Pulmonary artery endothelial cell (primary cell): Measurements from ENCODE around the gene ADSS2. TPM values are rescaled to one million over a fixed set of nuclear protein-coding genes. Genes with fewer than 3 reads are reported as not detected.
"Not testable (repeated sequence)": the region's sequence is repeated elsewhere in the genome, so short reads cannot be mapped to it uniquely, and the experiment has no call there.

Experiments
- DNase-seq: peaks from one replicate; pipeline ENCODE4 v3.0.0-alpha.2; 2011; ENCODE audit warnings: low read depth, low spot score
- total RNA-seq: library from RNA; depleted of rRNA; stranded (reverse); fragments of >200 nt; gene quantifications from 2 replicates; pipeline ENCODE4 v1.2.3, GENCODE V29; 2014

Gene ADSS2
- total RNA-seq, 1 donor from 2014 or later = 83.9 TPM

DNA sequence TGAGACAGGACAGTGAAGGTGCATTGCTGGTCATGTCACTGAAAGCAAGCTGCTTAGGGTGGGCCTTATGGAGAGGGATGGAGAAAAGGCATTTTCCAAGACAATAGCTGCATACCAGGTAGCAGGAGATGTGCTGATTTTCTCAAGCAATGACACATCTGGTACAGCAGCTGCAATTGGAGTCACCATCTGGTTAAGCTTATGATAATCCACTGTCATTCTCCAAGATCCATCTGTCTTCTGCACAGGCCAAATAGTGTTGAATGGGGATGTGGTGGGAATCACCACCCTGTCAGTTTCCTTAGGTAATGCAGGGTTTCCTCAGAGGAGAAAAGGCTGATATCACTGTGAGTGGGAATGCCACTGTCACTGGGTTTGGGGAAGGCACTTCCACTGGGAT is 54.6 kb downstream of the ADSS2 start:
- no peak for DNase-seq

DNA sequence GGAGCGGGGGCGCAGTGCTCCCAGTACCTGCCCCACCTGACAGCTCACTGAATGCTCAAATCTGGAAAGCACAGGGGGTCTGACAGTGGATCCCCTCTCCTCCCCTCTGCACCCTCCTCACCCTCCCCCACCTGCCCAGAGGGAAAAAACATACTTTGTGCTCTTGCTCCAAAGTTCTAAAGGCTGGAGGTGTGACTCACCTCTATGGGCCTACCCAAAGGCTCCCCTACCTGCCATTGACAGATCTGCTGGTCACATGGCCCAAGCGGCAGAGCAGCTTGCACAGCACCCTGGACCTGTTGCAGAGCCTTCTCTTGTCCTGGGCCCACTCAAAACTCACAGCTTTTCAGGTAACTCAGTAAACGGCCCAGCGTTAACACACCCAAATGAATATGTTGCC is 55.7 kb downstream of the ADSS2 start:
- DNase-seq = no peak

DNA sequence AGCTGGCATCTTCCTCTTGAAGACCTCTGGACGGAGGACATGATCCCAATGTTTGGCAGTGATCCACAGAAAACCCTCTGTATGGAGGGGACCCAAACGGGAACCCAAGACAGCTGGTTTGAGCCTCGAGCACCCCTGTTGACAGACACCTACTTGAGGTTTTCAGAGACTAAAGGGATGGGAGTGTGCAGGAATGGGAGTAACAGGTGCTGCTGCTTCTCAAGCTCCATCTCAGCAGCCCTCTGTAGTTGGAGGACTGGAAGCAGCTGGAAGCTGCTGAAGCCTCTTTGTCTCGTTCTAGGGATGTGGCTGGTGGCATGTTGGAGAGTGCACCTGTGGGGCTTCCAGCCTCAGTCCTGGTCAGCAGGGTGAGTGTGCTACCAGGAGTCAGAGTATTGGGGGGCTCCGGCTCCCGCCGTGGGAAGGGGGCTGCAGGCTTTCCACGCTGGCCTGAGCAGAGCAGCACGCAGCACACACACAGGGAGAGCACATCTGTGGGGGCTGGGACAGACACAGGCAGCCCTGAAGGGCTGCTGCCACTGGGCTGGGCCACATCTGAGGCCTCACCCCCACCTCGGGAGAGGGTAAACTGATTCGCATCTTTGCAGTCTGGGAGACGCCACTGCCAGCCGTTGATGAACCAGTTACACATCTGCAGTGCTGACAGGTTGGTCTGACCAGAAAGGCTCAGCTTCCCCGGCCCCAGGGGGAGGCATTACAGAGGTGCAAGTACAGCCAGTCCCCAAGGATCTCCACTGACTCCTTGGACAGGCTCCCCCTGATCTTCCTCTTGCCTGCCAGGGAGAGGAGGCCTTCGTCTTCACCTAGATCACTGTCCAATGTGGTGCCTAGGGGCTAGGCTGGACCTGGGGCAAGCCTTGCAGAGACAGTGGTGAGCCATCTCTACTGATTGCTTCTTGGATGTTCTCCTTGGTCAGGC is 56.6 kb downstream of the ADSS2 start:
- no peak for DNase-seq

DNA sequence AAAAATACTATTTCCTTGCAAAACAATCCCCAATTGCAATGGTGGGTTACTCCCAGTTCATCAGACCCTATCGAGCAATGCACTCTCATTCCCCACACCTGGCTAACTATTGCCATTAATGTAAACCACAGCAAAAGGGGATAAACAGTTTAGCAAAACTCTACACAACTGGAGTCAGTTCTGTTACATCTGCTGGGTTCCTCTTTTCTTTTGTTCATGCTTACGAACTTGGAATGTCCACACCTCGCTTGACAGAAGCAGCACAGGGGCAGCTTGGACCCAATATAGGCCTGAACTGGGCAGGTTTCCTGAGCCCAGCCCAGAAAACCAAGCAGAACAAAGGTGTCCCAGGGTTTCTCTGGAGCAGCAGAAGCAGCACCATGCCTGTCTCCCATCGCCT is 57.4 kb downstream of the ADSS2 start:
- no peak for DNase-seq

DNA sequence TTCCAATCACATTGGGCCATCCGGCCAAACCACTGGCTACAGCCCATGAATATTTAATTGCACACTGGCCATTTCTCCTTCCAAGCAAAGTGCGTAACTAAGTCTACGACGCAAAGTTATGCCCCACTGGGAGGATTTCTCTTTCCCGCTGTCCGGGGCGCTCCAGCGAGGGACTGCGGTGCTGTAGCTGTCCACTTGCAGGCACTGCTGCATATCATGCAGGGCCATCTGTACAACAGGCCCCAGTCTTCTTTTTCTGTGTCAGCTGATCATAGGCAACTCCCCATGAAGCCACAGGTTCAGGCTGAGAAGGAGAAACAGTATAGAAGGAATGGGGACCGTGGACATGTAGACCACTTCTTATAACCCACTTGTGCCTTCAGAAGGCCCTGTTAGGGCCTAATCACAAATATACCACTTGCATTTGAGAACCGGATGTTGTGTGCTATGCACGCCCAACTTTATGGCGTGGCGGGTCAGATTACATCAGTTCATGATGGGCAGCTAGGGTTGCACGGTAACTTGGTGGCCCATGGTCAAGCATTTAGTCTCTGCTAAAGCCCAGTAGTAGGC is 58.0 kb downstream of the ADSS2 start:
- DNase-seq = no peak

DNA sequence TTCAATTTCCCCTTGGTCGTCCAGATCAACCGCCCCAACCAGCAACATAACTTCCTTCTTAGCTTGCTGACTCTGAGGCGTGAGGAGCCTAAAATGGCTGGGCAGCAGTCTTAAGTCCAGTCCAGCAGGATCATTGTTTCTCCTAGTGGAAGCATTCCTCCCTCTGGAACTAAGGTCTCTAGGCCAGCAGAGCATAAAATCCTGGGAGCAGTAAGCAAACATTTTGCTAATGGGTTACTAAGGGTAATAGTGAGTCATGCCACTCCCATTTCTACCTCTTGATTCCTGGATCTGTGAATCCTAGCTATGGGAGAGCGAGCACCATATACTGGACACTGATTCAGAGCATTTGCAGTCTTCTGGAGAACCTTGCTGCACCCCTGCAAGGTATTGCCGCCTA is 59.9 kb downstream of the ADSS2 start:
- DNase-seq = no peak

DNA sequence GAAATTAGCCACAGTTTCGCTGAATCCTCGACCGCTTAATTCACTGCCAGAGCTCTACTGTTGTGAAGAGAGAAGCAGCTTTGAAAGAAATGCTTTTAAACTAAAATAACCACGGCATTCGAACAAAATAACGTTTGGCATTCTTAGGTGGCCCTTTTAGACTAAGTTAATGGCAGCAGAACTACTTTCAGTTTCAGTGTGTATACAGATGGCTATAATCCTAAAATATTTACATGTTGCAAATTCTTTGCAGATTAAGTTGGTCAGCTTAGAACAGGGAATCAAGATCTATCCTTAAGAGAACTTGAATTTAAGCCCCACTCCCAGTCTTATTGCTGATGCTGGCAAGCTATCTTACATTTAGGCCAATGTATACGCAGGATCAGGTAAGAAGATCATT is 62.7 kb downstream of the ADSS2 start:
- DNase-seq = no peak

DNA sequence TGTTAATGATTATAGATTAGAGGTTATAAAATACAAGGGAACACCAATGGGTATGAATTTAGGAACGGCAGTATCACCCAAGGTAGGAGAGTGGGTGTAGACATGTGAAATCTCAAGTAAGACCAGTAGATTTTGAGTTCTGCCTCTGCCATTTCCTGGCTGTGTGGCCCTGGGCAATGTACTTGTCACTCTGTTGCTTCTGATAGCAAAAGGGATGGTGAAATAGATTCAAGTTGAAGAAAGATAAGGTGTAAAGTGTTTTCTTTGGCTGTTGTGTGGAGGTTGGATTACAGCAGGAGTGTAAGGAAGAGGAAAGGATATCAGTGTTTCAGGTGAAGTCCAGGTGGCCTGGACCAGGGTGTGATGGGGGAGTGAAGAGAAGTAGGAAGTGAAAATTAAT is 64.3 kb downstream of the ADSS2 start:
- DNase-seq = no peak

DNA sequence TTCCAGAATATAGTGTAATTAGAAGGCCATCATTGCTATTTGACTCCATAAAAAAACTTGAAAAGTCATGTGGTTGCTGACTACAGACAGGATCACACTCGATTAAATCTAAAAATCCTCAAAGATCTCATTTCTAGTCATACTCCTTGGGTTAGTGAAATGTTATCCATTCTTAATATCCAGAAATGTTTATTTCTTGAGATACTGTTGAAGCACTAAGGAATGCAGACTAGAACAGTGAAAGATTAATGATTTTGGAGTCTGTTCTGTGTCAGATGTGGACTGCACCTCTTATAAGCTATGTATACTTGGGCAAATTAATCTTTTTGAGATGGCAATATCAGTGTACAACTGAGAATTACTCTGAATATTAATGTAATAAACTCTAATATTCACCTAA is 65.1 kb downstream of the ADSS2 start:
- no peak for DNase-seq

DNA sequence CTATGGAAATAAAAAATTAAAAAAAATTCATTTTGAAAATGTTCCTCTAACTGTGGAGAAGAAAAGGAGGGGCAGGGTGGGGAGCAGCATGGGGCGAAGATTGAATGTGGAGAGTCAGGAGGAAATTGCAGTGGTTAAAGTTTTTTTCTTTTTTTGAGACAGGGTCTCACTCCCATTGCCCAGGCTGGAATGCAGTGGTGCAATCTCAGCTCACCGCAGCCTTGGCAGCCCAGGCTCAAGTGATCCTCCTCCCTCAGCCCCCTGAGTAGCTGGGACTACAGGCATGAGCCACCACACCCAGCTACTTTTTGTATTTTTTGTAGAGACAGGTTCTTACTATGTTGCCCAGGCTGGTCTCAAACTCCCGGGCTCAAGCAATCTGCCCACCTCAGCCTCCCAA is 67.6 kb downstream of the ADSS2 start:
- DNase-seq = no peak

DNA sequence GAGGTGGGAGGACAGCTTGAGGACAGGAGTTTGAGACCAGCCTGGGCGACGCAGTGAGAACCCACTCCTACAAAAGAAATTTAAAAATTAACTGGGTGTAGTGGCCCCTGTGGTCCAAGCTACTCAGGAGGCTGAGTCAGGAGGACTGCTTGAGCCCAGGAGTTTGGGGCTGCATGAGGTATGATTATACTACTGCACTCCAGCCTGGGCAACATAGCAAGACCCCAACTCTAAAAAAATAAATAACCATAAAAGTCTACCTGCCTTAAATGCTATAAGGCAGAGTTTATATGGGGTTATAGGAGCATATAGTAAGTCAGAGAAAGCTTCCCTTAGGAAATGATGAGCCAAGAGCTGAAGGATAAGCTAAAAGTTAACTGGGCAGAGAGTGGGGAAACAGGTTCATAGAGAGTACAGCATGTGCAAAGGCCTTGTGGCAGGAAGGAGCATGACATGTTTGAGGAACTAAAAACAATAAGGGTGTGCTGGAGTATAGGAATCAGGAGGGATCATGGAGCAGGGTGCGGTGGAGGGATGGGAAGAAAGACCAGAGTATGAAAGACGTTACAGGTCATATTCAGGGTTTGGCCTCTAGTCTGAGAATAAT is 68.3 kb downstream of the ADSS2 start:
- no peak for DNase-seq

DNA sequence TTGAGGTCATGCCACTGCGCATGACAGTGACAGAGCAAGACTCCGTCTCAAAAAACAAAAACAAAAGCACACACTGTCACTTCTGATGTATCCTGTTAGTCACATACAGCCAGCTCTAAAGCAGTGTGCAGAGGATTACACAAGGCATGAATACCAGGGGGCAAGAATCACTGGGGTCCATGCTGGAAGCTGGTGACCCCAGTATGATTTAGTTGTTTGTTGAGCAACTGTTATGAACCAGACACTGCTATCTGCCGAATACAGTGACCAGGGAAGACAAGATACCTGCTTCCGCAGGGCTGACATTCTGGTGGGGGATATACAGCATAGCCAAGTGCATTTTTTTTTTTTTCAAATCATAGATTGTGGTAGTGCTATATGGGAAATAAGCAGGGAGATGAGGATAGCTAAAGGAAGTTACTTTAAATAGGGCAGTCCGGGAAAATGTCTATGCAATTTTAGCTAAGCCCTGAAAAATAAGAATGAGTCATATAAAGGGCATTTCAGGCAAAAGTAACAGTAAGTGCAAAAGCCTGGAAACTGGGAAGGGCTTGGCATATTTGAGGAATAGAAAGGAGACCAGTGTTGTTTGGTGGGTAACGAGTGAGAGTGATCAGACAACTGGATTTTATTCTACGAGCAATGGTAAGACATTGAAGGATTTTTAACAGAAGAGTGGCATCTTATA is 69.7 kb downstream of the ADSS2 start:
- DNase-seq = no peak

DNA sequence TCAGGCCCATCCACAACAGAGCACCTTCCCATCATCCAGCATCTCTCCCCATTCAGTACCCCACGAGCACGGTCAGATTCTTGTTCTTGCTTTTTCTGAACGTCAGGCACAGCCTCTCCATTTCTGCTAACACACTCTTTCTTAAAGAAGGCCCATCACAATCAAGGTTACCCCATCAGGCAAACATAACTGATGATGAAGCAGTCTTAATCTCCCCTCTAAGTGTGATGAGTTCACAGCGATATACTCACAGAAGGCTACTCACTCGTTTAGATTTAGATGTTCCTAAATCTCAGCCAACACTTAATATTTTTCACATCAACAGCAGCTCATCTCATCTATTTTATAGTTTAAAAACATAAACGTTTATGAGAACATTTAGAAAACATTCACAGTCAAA is 75.6 kb downstream of the ADSS2 start:
- no peak for DNase-seq

DNA sequence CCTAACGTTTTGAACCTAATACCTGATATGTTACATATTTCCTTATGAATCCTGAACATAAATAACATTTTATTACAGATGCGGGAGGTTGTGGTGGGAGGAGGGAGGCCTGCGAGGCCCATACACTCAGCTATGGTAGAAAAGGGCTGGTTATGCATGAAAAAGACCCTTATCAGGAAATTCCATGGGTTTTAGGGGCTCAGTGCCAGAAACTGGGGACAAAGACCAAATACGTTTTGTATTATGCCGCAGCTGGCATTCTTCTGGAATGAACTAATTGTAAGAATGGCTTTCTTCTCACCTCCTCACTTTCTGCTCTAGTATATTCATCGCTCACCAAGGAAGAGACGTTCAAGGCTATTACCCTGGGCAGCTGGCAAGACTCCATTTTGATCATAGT is 76.7 kb downstream of the ADSS2 start:
- no peak for DNase-seq

DNA sequence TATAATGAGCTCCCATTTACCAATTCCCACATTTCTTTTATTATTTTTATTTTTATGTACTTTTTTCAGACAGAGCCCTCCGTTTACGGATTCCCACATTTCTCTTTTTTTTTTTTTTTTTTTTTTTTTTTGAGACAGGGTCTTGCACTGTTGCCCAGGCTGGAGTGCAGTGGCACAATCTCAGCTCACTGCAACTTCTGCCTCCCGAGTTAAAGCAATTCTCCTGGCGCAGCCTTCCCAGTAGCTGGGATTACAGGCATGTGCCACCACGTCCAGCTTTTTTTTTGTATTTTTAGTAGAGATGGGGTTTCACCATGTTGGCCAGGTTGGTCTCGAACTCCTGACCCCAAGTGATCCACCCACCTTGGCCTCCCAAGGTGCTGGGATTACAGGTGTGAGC is 77.2 kb downstream of the ADSS2 start:
- not testable (repeated sequence) for DNase-seq

DNA sequence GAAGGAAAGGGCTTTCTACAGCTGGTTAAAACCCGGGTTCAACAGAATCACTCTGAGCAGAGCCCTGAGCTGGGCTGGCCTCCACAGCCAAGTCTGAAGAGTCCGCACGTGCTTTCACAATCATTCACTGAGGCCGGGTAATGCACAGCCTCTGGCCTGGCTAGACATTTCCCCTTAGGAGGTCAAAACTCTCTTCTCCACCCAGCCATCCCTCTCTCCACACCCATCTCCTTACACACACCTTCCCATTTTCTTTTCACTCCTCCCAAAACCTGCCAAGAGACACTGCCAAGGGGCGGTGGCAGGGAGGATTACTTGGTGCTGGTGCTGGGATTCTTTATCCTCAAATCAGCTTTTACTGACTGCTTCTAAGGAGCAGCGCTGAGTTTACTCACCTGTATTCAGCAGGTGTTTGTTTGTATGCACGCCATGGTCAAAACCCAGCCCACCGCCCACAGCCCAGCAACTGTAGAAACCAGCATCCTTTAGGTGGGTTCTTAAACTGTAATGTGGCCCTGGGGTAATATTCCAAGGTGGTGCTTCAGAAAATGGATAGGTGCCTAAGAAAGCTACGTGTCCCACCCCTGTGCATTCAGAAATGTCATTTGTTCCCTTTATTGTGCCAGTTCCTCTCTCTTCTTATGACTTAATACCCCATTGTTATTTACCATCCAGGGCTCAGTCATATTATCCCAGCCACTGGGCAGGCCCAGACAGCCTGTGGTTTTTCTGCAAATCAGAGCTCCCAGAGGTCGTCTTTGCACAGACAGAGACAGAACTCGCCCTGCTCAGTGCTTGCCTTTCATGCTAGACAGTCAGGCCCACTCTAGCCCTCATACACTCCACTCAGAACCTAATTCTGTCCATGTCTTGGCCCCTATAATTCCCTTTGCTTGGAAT is 80.2 kb downstream of the ADSS2 start:
- DNase-seq = no peak

DNA sequence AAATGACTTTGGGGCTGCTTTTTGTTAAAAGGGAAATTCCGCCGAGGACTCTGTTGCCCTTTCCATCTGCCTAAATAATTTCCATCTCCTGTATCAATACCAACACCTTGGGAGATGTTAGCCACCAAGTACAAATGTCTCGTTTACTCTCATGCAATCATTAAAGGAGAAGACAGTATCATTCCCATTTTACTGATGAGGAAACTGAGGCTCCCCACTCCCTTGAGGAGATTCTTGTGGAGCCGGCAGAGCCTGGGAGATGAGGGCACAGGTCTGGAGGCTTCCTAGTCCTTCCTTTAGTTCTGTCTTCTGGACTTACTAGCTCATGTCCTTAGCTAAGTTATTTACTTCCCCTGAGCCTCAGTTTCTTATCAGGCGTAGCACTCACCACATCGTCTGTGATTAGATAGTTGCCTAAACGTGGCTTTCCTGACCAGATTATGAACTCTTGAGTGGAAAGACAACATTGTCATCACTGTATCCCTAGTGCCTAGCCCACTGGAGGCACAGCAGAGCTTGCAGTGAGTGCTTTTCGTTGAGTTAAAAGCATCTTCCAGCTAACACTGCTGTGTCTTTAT is 81.6 kb downstream of the ADSS2 start:
- no peak for DNase-seq

DNA sequence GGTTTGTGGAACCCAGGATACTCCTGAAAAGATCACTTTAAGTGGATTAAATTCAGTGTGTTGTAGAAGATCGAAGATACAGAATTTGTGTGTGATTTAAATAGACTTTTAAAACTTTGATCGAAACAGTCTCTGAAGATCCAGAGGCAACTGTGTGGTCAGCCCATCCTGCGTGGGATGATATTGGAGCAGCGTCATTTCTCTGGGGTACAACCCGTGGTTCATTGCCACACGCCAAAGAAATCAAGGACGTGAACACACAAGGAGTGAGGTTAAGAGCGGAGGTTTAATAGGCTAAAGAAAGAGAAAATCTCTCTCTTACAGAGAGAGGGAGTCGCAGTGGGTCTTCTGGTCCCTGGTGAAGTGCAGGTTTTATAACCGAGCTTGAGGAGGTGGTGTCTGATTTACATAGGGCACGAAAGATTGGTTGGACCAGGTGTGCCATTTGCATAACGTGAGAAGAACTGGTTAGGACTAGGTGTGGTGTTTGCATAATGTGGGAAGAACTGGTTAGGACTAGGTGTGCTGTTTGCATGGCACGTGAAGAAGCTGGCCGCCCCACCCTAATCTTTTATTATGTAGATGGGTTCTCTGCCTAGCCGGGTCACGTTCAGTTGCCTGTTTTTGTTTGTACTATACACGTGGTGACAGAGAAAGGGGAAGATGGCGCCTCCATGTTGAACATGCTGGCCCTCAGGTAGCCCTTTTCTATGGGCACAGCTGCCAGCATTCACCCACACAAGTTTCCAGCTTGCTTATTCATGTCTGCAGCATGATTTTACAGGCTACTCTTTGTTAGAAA is 82.3 kb downstream of the ADSS2 start:
- DNase-seq = no peak

DNA sequence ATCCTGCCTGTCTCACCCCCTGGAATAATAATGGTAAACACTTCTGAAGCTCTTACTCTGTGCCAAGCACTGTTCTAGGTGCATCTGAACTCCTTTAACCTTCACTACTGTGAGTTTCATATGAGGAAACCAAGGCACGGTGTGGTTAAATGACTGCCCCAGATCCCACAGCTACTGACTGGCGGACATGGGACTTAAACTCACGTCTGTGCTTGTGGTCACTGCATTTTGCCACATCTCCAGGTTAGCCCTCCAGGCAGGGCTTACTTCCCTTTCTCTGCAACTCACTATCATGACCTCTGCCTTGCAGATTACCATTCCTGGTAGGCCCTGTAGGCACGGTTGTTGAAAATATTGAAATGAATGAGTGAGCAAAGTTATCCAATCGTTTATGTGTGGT is 83.4 kb downstream of the ADSS2 start:
- DNase-seq = no peak
